Measurements from ENCODE around the gene LCE2A.

Gene LCE2A

GRCh38 chr1:152747831-152748230 is 49.7 kb downstream of the LCE2A start:
- TF ChIP-seq POLR2AphosphoS5 (IDR thresholded peaks at IDR 0.05; ENCODE audit: low read depth, low read length) (no peak), SIN3A (IDR thresholded peaks at IDR 0.05; ENCODE audit: borderline replicate concordance, insufficient read depth, low read length) (no peak), TAF1 (IDR thresholded peaks at IDR 0.05; ENCODE audit: borderline replicate concordance, insufficient read depth, low read length) (no peak), FOXP2 (optimal IDR thresholded peaks at IDR 0.05; ENCODE audit: borderline replicate concordance, extremely low read depth, extremely low read length, insufficient read depth) (no peak)
- TF ChIP-seq, protein P1, sequence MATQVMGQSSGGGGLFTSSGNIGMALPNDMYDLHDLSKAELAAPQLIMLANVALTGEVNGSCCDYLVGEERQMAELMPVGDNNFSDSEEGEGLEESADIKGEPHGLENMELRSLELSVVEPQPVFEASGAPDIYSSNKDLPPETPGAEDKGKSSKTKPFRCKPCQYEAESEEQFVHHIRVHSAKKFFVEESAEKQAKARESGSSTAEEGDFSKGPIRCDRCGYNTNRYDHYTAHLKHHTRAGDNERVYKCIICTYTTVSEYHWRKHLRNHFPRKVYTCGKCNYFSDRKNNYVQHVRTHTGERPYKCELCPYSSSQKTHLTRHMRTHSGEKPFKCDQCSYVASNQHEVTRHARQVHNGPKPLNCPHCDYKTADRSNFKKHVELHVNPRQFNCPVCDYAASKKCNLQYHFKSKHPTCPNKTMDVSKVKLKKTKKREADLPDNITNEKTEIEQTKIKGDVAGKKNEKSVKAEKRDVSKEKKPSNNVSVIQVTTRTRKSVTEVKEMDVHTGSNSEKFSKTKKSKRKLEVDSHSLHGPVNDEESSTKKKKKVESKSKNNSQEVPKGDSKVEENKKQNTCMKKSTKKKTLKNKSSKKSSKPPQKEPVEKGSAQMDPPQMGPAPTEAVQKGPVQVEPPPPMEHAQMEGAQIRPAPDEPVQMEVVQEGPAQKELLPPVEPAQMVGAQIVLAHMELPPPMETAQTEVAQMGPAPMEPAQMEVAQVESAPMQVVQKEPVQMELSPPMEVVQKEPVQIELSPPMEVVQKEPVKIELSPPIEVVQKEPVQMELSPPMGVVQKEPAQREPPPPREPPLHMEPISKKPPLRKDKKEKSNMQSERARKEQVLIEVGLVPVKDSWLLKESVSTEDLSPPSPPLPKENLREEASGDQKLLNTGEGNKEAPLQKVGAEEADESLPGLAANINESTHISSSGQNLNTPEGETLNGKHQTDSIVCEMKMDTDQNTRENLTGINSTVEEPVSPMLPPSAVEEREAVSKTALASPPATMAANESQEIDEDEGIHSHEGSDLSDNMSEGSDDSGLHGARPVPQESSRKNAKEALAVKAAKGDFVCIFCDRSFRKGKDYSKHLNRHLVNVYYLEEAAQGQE (IDR thresholded peaks at IDR 0.05; ENCODE audit: insufficient read depth in 1 of 2, low read depth in 2 of 2, low read length in 2 of 2): no peak

Measured in PFSK-1 (cell line).